Measurements from ENCODE around the gene STAU1.

DNA sequence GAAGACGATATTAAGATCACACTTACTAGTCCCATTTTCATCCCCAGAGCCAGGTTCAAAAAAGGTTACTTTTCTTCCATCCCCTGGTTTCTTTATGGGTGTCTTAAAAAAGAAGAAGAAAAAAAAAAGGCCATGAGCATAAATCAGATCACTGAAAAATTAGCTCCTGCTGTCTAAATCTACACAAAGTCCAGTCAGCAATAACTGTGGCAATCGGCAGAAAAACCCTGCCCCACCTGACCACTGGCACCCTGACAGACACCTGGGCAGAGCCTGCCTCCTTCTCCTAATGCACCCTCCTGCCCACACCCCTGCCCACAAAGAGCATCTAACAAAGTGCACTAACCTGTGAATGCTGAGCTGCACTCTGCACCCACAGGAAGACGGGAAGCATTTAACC is 69.8 kb downstream of the STAU1 start:
- no peak for TF ChIP-seq FOXM1 (IDR thresholded peaks at IDR 0.05; ENCODE audit: borderline replicate concordance)
- TF ChIP-seq CTBP1 (IDR thresholded peaks at IDR 0.05; ENCODE audit: borderline replicate concordance), result no peak
- TF ChIP-seq FOXA1 (IDR thresholded peaks at IDR 0.05), result no peak

All from HEK293T (cell line).